NCI-H82 (cell line): ENCODE measurements around the gene EML2.
"Not testable (repeated sequence)": the region's sequence is repeated elsewhere in the genome, so short reads cannot be mapped to it uniquely, and the experiment has no call there.

Experiments used
- DNase-seq: peaks from one replicate; lab custom pipeline; 2025; lab: John Stamatoyannopoulos, UW

Gene EML2

GRCh38 chr19:45646345-45646698 is 7.1 kb upstream of the EML2 start:
- no peak for DNase-seq

- peak; percentile 100 for DNase-seq
Measured at GRCh38 chr19:45645631-45646344, 6.6 kb upstream of the EML2 start.

- no peak for DNase-seq
Measured at GRCh38 chr19:45645068-45645630, 6.0 kb upstream of the EML2 start.

GRCh38 chr19:45643927-45644771 is 5.0 kb upstream of the EML2 start:
- peak; percentile 96 for DNase-seq

- peak; percentile 96 for DNase-seq
Measured at GRCh38 chr19:45643024-45643926, 4.1 kb upstream of the EML2 start.

- DNase-seq, result peak; percentile 70
Measured at GRCh38 chr19:45641274-45642105, 2.3 kb upstream of the EML2 start.

GRCh38 chr19:45640849-45641273 is 1.7 kb upstream of the EML2 start:
- DNase-seq, result no peak

- peak; percentile 72 for DNase-seq
Measured at GRCh38 chr19:45637890-45638667, 1.1 kb downstream of the EML2 start.

- no peak for DNase-seq
Measured at GRCh38 chr19:45636902-45637301, 2.3 kb downstream of the EML2 start.

- DNase-seq, result no peak
Measured at GRCh38 chr19:45636275-45636674, 2.9 kb downstream of the EML2 start.

GRCh38 chr19:45632468-45633196 is 6.6 kb downstream of the EML2 start:
- DNase-seq, result peak; percentile 82

- DNase-seq, result no peak
Measured at GRCh38 chr19:45630463-45630862, 8.7 kb downstream of the EML2 start.

- DNase-seq, result no peak
Measured at GRCh38 chr19:45629704-45630103, 9.5 kb downstream of the EML2 start.

- not testable (repeated sequence) for DNase-seq
Measured at GRCh38 chr19:45628219-45628618, 11.0 kb downstream of the EML2 start.

- DNase-seq, result no peak
Measured at GRCh38 chr19:45623984-45624383, 15.2 kb downstream of the EML2 start.

- no peak for DNase-seq
Measured at GRCh38 chr19:45621976-45622503, 17.2 kb downstream of the EML2 start.

GRCh38 chr19:45621389-45621788 is 17.8 kb downstream of the EML2 start:
- DNase-seq, result no peak

- DNase-seq, result no peak
Measured at GRCh38 chr19:45616704-45617017, 22.5 kb downstream of the EML2 start.
